Calu3 (cell line): ENCODE measurements around the gene AGBL1. TPM values are rescaled to one million over a fixed set of nuclear protein-coding genes. Genes with fewer than 3 reads are reported as not detected.

ENCODE experiments used
- BruUV-seq: library from RNA; stranded (reverse); fragments of 400-500 nt; replicated peaks from 2 replicates; lab custom pipeline; 2021; lab: Mats Ljungman, UMichigan
- CTCF ChIA-PET: fragments of 300-600 bp; sonication (Branson Sonifier 250); formaldehyde crosslinking; loops from one replicate; lab custom pipeline; 2022; ENCODE audit warnings: antibody characterized with exemption; lab: Charles Lee
- DNase-seq: peaks from one replicate; pipeline ENCODE4 v3.0.0; 2022
- H3K27ac Mint-ChIP-seq: one replicate; pipeline ENCODE4 v1.8.0; 2022; ENCODE audit warnings: mixed read lengths; ENCODE audit not compliant: unreplicated experiment
- H3K27me3 Mint-ChIP-seq: one replicate; pipeline ENCODE4 v1.8.0; 2022; ENCODE audit warnings: mixed read lengths; ENCODE audit not compliant: unreplicated experiment
- H3K36me3 Mint-ChIP-seq: one replicate; pipeline ENCODE4 v1.8.0; 2022; ENCODE audit warnings: mild to moderate bottlenecking, moderate library complexity, mixed read lengths; ENCODE audit not compliant: insufficient read depth, unreplicated experiment
- H3K4me1 Mint-ChIP-seq: one replicate; pipeline ENCODE4 v1.8.0; 2022; ENCODE audit warnings: mild to moderate bottlenecking, low read depth, mixed read lengths; ENCODE audit not compliant: unreplicated experiment
- H3K4me3 Mint-ChIP-seq: one replicate; pipeline ENCODE4 v1.8.0; 2022; ENCODE audit warnings: mild to moderate bottlenecking, low read depth, moderate library complexity, mixed read lengths; ENCODE audit not compliant: unreplicated experiment
- H3K9me3 Mint-ChIP-seq: one replicate; pipeline ENCODE4 v1.8.0; 2022; ENCODE audit warnings: low read depth, mixed read lengths; ENCODE audit not compliant: unreplicated experiment
- CTCF ChIP-seq: fragments of 200-600 bp; IDR thresholded peaks from one replicate; pipeline ENCODE4 v1.8.0; 2022; ENCODE audit warnings: antibody characterized with exemption; ENCODE audit not compliant: unreplicated experiment
- intact Hi-C: fragments of 100-400 bp; cut with micrococcal nuclease; formaldehyde crosslinking; loops from one replicate; pipeline ENCODE4 v1.10.0; 2022; ENCODE audit not compliant: unreplicated experiment
- total RNA-seq: library from RNA; stranded (reverse); gene quantifications from 2 replicates; pipeline ENCODE4 v1.2.3, GENCODE V29; 2022

Gene AGBL1
- total RNA-seq, 1 experiment from 2014 or later = not detected

- peaks cover 7% of the 10 kb centered on the region for H3K9me3 Mint-ChIP-seq
Observed at GRCh38 chr15:86329311-86330013, 249.8 kb downstream of the AGBL1 start.

GRCh38 chr15:86333819-86334218, 254.1 kb downstream of the AGBL1 start:
- peaks cover 7% of the 10 kb centered on the region for H3K9me3 Mint-ChIP-seq
- intact Hi-C loops = no loop called here
- no TSS peak for BruUV-seq
- TF ChIP-seq CTCF = no peak
- H3K4me1 Mint-ChIP-seq = no peaks in the 10 kb centered on the region
- no peaks in the 10 kb centered on the region for H3K27me3 Mint-ChIP-seq
- no peak for DNase-seq
- CTCF ChIA-PET = no interaction called here
- H3K4me3 Mint-ChIP-seq = no peak overlapping the region
- no peaks in the 10 kb centered on the region for H3K36me3 Mint-ChIP-seq
- H3K27ac Mint-ChIP-seq = no peak overlapping the region

More at GRCh38 chr15:86329311-86330013, 249.8 kb downstream of the AGBL1 start:
- H3K27me3 Mint-ChIP-seq = no peaks in the 10 kb centered on the region
- no peak for TF ChIP-seq CTCF
- no peaks in the 10 kb centered on the region for H3K36me3 Mint-ChIP-seq
- no peak overlapping the region for H3K4me3 Mint-ChIP-seq
- CTCF ChIA-PET = no interaction called here
- intact Hi-C loops = no loop called here
- no peak for DNase-seq
- BruUV-seq = no TSS peak
- H3K27ac Mint-ChIP-seq = no peak overlapping the region
- H3K4me1 Mint-ChIP-seq = no peaks in the 10 kb centered on the region

GRCh38 chr15:86336051-86336788, 256.5 kb downstream of the AGBL1 start:
- no peaks in the 10 kb centered on the region for H3K27me3 Mint-ChIP-seq
- no peaks in the 10 kb centered on the region for H3K36me3 Mint-ChIP-seq
- intact Hi-C loops = no loop called here
- CTCF ChIA-PET = no interaction called here
- no peak overlapping the region for H3K4me3 Mint-ChIP-seq
- no peaks in the 10 kb centered on the region for H3K4me1 Mint-ChIP-seq
- no TSS peak for BruUV-seq
- peaks cover 11% of the 10 kb centered on the region for H3K9me3 Mint-ChIP-seq
- DNase-seq = no peak
- TF ChIP-seq CTCF = no peak
- H3K27ac Mint-ChIP-seq = no peak overlapping the region

- intact Hi-C loops = no loop called here
- H3K27ac Mint-ChIP-seq = no peak overlapping the region
- no TSS peak for BruUV-seq
- no peaks in the 10 kb centered on the region for H3K36me3 Mint-ChIP-seq
- H3K9me3 Mint-ChIP-seq = peaks cover 11% of the 10 kb centered on the region
- H3K4me1 Mint-ChIP-seq = no peaks in the 10 kb centered on the region
- no peaks in the 10 kb centered on the region for H3K27me3 Mint-ChIP-seq
- TF ChIP-seq CTCF = no peak
- no peak overlapping the region for H3K4me3 Mint-ChIP-seq
- no peak for DNase-seq
- CTCF ChIA-PET = no interaction called here
Observed at GRCh38 chr15:86337071-86337470, 257.4 kb downstream of the AGBL1 start.
